HUES64 (cell line): Measurements from ENCODE around the gene LCE7A. TPM values are rescaled to one million over a fixed set of nuclear protein-coding genes. Genes with fewer than 3 reads are reported as not detected.

ENCODE experiments used
- H3K27ac ChIP-seq: 2 replicates; pipeline ENCODE4 v1.7.0; 2013; ENCODE audit warnings: low read depth, low read length, inconsistent platforms
- H3K27me3 ChIP-seq: 2 replicates; pipeline ENCODE4 v1.6.1; 2013; ENCODE audit warnings: mild to moderate bottlenecking, low read length; ENCODE audit not compliant: insufficient read depth
- H3K36me3 ChIP-seq: 2 replicates; pipeline ENCODE4 v1.6.1; 2013; ENCODE audit warnings: mild to moderate bottlenecking, low read length; ENCODE audit not compliant: insufficient read depth
- H3K4me1 ChIP-seq: 2 replicates; pipeline ENCODE4 v1.6.1; 2013; ENCODE audit warnings: mild to moderate bottlenecking, low read length, moderate library complexity; ENCODE audit not compliant: insufficient read depth
- H3K4me3 ChIP-seq: 2 replicates; pipeline ENCODE4 v1.5.1; 2013; ENCODE audit warnings: mild to moderate bottlenecking, low read length, moderate library complexity
- H3K9ac ChIP-seq: 2 replicates; pipeline ENCODE4 v1.6.1; 2013; ENCODE audit warnings: mild to moderate bottlenecking, low read depth, low read length
- H3K9me3 ChIP-seq: 2 replicates; pipeline ENCODE4 v1.6.1; 2013; ENCODE audit warnings: low read depth, low read length; ENCODE audit not compliant: insufficient read depth
- WGBS: fragments of 150-250, 120-280 bp; methylation state at CpG from one replicate; pipeline ENCODE4 v1.1.7; 2013; ENCODE audit warnings: missing lambda C conversion rate; 5-methylcytosine and 5-hydroxymethylcytosine counted together
- polyA plus RNA-seq, 2 experiments: library from polyadenylated mRNA; stranded (reverse); fragments of 50-300 nt; gene quantifications; one replicate each; pipeline ENCODE4 v1.2.3, GENCODE V29; 2013

The LCE7A gene, protein sequence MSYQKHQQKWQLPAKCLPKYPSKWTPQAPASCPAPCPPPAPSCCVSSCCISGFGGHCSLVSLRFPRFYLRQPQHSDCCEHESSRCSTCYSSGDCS
- not detected for polyA plus RNA-seq (2013, experiment 1 of 2)
- polyA plus RNA-seq (2013, experiment 2 of 2), result not detected

- 78% methylated on average over 3 of the region's 3 CpGs for WGBS
- H3K4me1 ChIP-seq, result no peaks in the 10 kb centered on the region
- no peak within 1 kb of the TSS for H3K9ac ChIP-seq
- H3K27ac ChIP-seq, result no peak within 1 kb of the TSS
- peaks cover 99% of the 10 kb centered on the region for H3K9me3 ChIP-seq
- H3K27me3 ChIP-seq, result no peaks in the 10 kb centered on the region
- no peak within 1 kb of the TSS for H3K4me3 ChIP-seq
- H3K36me3 ChIP-seq, result no peaks in the 10 kb centered on the region
These were observed at the start of gene LCE7A for GRCh38 chr1:152859696-152860095. Gene LCE7A (plus strand): TSS chr1:152859996. CDS start chr1:152860698, 702 bp downstream.

DNA sequence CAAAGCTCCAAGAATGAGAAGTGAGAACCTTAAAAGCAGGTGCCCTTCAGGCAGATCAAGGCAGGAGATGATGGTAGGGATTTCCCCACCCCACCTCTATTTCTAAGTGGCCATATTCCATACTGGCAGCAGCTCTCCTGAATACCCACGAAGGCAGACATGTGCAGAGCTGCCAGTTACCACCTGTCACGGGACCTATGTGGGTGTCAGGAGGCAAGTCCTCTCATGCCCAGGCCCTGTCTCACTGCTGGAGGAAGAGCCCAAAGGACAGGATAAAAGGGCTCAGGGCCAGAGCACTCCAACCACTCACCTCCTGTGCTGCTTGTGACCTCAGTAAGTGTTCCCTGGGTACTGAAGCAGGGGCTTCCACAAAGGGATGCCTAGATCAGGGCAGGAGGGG is 48.7 kb upstream of the LCE7A start:
- no peaks in the 10 kb centered on the region for H3K36me3 ChIP-seq
- H3K27me3 ChIP-seq, result no peaks in the 10 kb centered on the region
- H3K4me1 ChIP-seq, result no peaks in the 10 kb centered on the region
- no peak overlapping the region for H3K27ac ChIP-seq
- H3K4me3 ChIP-seq, result no peak overlapping the region
- no peak overlapping the region for H3K9ac ChIP-seq
- H3K9me3 ChIP-seq, result peaks cover 93% of the 10 kb centered on the region
- 52% methylated on average over 2 of the region's 2 CpGs for WGBS

GRCh38 chr1:152811671-152812070 is 48.1 kb upstream of the LCE7A start, which contains the start of gene LCE1B:
Gene LCE1B (plus strand): TSS chr1:152811971. CDS start chr1:152812447, 476 bp downstream.
- no peak within 1 kb of the TSS for H3K9ac ChIP-seq
- WGBS, result 96% methylated on average over 2 of the region's 2 CpGs
- no peak within 1 kb of the TSS for H3K4me3 ChIP-seq
- no peaks in the 10 kb centered on the region for H3K4me1 ChIP-seq
- H3K9me3 ChIP-seq, result peaks cover 93% of the 10 kb centered on the region
- H3K36me3 ChIP-seq, result no peaks in the 10 kb centered on the region
- no peak within 1 kb of the TSS for H3K27ac ChIP-seq
- no peaks in the 10 kb centered on the region for H3K27me3 ChIP-seq

DNA sequence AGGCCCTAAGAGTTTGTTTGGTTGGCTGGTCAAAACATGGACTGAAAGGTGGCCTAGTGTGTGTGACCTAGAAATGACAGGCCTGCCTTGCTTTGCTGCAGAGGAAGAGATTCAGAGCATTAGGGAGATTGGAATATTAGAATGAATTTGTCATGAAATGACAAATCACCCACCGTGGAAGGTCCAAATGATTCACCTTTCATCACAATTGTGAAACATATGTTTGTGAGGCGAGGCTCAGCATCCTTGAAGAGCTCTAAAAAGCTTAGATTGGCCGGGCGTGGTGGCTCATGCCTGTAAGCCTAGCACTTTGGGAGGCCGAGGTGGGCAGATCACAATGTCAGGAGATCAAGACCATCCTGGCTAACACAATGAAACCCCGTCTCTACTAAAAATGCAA is 42.5 kb upstream of the LCE7A start:
- 79% methylated on average over 6 of the region's 6 CpGs for WGBS
- no peaks in the 10 kb centered on the region for H3K27me3 ChIP-seq
- no peaks in the 10 kb centered on the region for H3K36me3 ChIP-seq
- H3K9me3 ChIP-seq, result peaks cover 83% of the 10 kb centered on the region
- no peak overlapping the region for H3K4me3 ChIP-seq
- H3K4me1 ChIP-seq, result no peaks in the 10 kb centered on the region
- no peak overlapping the region for H3K9ac ChIP-seq
- H3K27ac ChIP-seq, result no peak overlapping the region

DNA sequence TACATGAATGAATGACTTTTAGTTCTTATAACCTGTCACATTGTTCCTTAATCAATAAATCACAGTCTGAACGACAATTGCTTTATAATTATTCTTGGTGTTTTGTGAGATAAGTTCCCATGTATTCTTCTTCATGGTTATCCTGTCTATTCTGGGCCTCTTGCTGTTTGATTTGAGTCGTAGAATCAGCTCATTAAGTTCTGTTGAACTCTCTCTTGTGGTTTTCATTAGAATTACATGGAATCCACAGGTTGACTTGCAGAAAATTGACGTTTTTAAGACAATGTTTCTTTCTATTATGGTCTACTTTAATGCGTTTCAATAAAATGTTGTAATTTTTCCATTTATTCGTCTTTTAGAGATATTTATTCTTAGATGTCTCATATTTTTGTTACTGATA is 36.5 kb upstream of the LCE7A start:
- Histone ChIP-seq H3K4me3 (no peak overlapping the region), H3K9me3 (peaks cover 93% of the 10 kb centered on the region), H3K9ac (no peak overlapping the region), H3K27me3 (no peaks in the 10 kb centered on the region), H3K27ac (no peak overlapping the region), H3K4me1 (no peaks in the 10 kb centered on the region), H3K36me3 (no peaks in the 10 kb centered on the region)
- WGBS, result 19% methylated on average over 2 of the region's 5 CpGs

GRCh38 chr1:152824964-152825363 is 34.8 kb upstream of the LCE7A start:
- Histone ChIP-seq H3K9ac (no peak overlapping the region), H3K4me1 (no peaks in the 10 kb centered on the region), H3K36me3 (no peaks in the 10 kb centered on the region), H3K9me3 (peaks cover 92% of the 10 kb centered on the region), H3K27ac (no peak overlapping the region), H3K27me3 (no peaks in the 10 kb centered on the region), H3K4me3 (no peak overlapping the region)

GRCh38 chr1:152827173-152827572 is 32.6 kb upstream of the LCE7A start, which contains the start of gene LCE1A:
Gene LCE1A (plus strand): TSS chr1:152827473. CDS start chr1:152827473, 0 bp downstream.
- no peak within 1 kb of the TSS for H3K27ac ChIP-seq
- peaks cover 77% of the 10 kb centered on the region for H3K9me3 ChIP-seq
- no peak within 1 kb of the TSS for H3K4me3 ChIP-seq
- H3K4me1 ChIP-seq, result no peaks in the 10 kb centered on the region
- H3K9ac ChIP-seq, result no peak within 1 kb of the TSS
- 76% methylated on average over 2 of the region's 2 CpGs for WGBS
- H3K36me3 ChIP-seq, result no peaks in the 10 kb centered on the region
- no peaks in the 10 kb centered on the region for H3K27me3 ChIP-seq

DNA sequence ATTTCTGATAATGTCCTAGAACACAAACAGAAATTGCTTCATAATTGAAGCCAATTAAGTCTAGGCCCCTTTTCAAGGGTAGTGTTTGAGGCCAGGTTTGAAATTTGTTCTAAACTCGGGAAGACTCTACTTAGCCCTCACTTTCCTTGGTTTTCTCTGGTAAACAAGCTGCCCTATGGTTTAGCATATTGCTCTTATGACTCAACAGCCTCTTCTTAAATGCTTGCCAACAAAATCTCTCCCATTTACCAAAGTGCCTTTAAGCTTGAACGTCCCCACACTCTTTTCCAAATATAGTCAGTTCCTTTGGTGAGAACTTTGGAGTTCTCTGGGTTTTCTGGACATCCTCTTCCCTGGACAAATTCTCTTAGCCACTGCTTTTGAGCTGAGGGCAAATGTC is 22.9 kb upstream of the LCE7A start:
- Histone ChIP-seq H3K4me3 (no peak overlapping the region), H3K4me1 (no peaks in the 10 kb centered on the region), H3K9me3 (peaks cover 49% of the 10 kb centered on the region), H3K27ac (no peak overlapping the region), H3K9ac (no peak overlapping the region), H3K36me3 (no peaks in the 10 kb centered on the region), H3K27me3 (no peaks in the 10 kb centered on the region)
- WGBS, result 34% methylated on average over 2 of the region's 2 CpGs

DNA sequence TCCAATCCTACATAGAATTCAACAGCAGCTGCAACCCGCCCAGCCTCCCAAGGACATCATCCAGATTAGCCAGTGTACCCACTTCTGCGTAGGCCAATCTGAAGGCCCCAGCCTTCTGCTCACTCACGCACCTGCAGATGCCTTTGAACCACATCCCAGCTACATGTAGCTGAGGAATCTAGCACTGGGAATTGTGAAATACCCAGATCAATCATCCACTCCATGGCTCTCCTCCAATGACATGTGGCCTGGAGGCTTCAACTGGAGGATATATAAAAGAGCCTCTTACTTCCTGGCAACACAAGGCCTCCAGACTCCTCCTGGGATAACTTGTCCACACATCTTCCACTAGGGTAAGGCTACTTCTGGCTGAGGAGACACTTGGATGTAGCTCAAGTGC is 17.2 kb upstream of the LCE7A start, which contains the start of gene LCE6A:
Gene LCE6A, plus strand, starts transcription at position 301 of the 400 bp plus-strand sequence. CDS start 665 bp downstream, outside the sequence.
- Histone ChIP-seq H3K27me3 (no peaks in the 10 kb centered on the region), H3K27ac (no peak within 1 kb of the TSS), H3K4me3 (no peak within 1 kb of the TSS), H3K4me1 (no peaks in the 10 kb centered on the region), H3K36me3 (no peaks in the 10 kb centered on the region), H3K9ac (no peak within 1 kb of the TSS), H3K9me3 (peaks cover 91% of the 10 kb centered on the region)
- WGBS, result 69% methylated on average over 3 of the region's 3 CpGs

DNA sequence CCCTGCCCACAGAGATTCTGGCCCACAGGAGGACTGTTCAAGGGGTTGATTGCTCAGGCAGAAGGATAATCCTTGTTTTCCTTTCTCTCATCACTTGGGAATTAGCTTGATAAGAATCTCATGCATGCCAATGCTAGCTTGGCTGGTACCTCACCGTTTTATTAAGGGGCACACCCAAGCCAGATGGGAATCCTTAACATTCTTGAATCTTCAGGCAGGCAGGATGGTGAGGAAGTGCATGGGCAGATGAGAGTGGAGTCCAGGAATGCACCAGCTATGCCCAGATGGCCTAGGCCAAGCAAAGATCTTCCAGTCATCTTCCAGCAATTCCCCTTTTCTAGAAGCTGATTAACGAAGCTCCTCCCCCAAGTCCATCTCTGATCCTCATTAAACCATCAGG is 4.1 kb upstream of the LCE7A start:
- WGBS, result 16% methylated on average over 2 of the region's 2 CpGs
- Histone ChIP-seq H3K9ac (no peak overlapping the region), H3K4me3 (no peak overlapping the region), H3K36me3 (no peaks in the 10 kb centered on the region), H3K4me1 (no peaks in the 10 kb centered on the region), H3K27me3 (no peaks in the 10 kb centered on the region), H3K9me3 (peaks cover 92% of the 10 kb centered on the region), H3K27ac (no peak overlapping the region)

DNA sequence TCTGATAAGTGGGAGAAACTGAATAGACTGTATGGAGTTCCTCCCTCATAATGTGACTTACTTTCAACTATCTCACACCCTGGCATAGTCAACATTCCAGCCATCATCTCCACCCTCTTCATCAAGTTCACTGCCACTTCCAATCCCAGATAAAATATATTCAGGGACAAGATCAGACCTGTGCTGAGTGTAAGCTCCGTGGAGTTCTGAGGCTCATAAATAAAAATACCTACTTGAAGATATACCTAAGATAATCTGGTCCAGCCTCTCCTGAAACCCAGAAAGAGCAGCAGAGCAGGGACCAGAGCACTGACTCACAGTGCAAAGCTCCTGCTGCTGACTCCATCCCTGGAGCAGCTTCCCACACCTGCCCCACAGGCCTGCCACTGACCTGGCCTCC is 1.7 kb upstream of the LCE7A start:
- peaks cover 97% of the 10 kb centered on the region for H3K9me3 ChIP-seq

DNA sequence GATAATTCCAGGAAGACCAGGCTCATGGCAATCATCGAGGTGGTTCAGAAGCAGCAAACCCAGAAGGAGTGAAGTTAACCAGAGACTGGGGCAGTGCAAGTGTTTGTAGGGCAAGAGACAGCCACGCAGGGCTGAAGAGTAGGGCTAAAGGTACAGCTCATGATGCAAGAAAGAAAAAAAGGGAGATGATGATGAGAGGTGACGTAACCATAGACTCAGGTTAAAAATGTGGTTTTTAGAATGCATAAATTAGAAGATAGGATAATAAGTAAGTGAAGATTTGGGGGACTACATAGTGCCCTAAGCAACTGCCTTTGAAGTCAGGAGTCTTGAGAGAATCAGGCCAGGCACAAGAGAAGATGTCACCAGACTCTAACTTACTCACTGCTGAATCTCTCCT is 333 bp downstream of the LCE7A start:
- peaks cover 99% of the 10 kb centered on the region for H3K9me3 ChIP-seq

More for the DNA sequence above, 1.7 kb upstream of the LCE7A start:
- WGBS, result 80% methylated on average over 1 of the region's 1 CpG
- Histone ChIP-seq H3K36me3 (no peaks in the 10 kb centered on the region), H3K27me3 (no peaks in the 10 kb centered on the region), H3K4me1 (no peaks in the 10 kb centered on the region), H3K4me3 (no peak overlapping the region), H3K9ac (no peak overlapping the region), H3K27ac (no peak overlapping the region)

More for the DNA sequence above, 333 bp downstream of the LCE7A start:
- Histone ChIP-seq H3K27me3 (no peaks in the 10 kb centered on the region), H3K36me3 (no peaks in the 10 kb centered on the region), H3K4me1 (no peaks in the 10 kb centered on the region), H3K4me3 (no peak overlapping the region), H3K27ac (no peak overlapping the region), H3K9ac (no peak overlapping the region)
- WGBS, result 65% methylated on average over 3 of the region's 3 CpGs
